ENCODE measurements around the gene CDH24. TPM values are rescaled to one million over a fixed set of nuclear protein-coding genes. Genes with fewer than 3 reads are reported as not detected.

Gene CDH24
- total RNA-seq, 1 experiment from 2014 or later, result 14.8 TPM

- ATAC-seq (no peak), DNase-seq (no peak)
- Histone ChIP-seq H3K27me3 (ENCODE audit: low read length) (no peaks in the 10 kb centered on the region), H3K9me3 (ENCODE audit: low read length) (no peaks in the 10 kb centered on the region), H3K27ac (ENCODE audit: low read length) (no peak overlapping the region), H3K36me3 (ENCODE audit: low read depth, low read length) (peaks cover 50% of the 10 kb centered on the region), H3K4me1 (ENCODE audit: insufficient read depth, low read length) (peaks cover 21% of the 10 kb centered on the region), H3K79me2 (ENCODE audit: low read length) (peaks cover 70% of the 10 kb centered on the region), H3K4me2 (ENCODE audit: low read length) (peak overlapping the region; percentile 96), H3K9me2 (replicated peaks; ENCODE audit: low read length) (no peaks in the 10 kb centered on the region), H4K20me1 (ENCODE audit: low read length) (peaks cover 29% of the 10 kb centered on the region), H2AFZ (ENCODE audit: low read length) (no peak overlapping the region), H3K4me3 (ENCODE audit: low read length) (peak overlapping the region; percentile 95), H3K9ac (ENCODE audit: low read length) (peak overlapping the region; percentile 96), H3F3A (ENCODE audit: low read length, unreplicated experiment) (no peaks in the 10 kb centered on the region)
- TF ChIP-seq EZH2 (IDR thresholded peaks at IDR 0.05; ENCODE audit: low read length, unreplicated experiment), result no peak
- no peak for TF ChIP-seq CTCF (conservative IDR thresholded peaks at IDR 0.05; ENCODE audit: low read depth, low read length)
- no peak for TF ChIP-seq EZH2phosphoT487 (IDR thresholded peaks at IDR 0.05; ENCODE audit: borderline replicate concordance, low read length)
- BruUV-seq (replicated peaks), result no TSS peak
- intact Hi-C loops (cut with micrococcal nuclease), result no loop called here
- CTCF ChIA-PET, result interaction anchor here (2.5 kb wide), 1 partner anchor 25 kb away, joined by 45 read pairs; no protein-coding TSS in a partner anchor
- POLR2A ChIA-PET (ENCODE audit: unreplicated experiment), result interaction anchor here (0.6 kb wide), 1 partner anchor 15 kb away, joined by 6 read pairs; no protein-coding TSS in a partner anchor
Observed at GRCh38 chr14:23093526-23093925, 36.2 kb upstream of the CDH24 start.

GRCh38 chr14:23093104-23093503, 35.8 kb upstream of the CDH24 start:
- Histone ChIP-seq H3K9me2 (replicated peaks; ENCODE audit: low read length) (no peaks in the 10 kb centered on the region), H3K9ac (ENCODE audit: low read length) (no peak overlapping the region), H3K9me3 (ENCODE audit: low read length) (no peaks in the 10 kb centered on the region), H3K27me3 (ENCODE audit: low read length) (no peaks in the 10 kb centered on the region), H3K4me1 (ENCODE audit: insufficient read depth, low read length) (peaks cover 21% of the 10 kb centered on the region), H2AFZ (ENCODE audit: low read length) (no peak overlapping the region), H3K36me3 (ENCODE audit: low read depth, low read length) (peaks cover 50% of the 10 kb centered on the region), H4K20me1 (ENCODE audit: low read length) (peaks cover 29% of the 10 kb centered on the region), H3F3A (ENCODE audit: low read length, unreplicated experiment) (no peaks in the 10 kb centered on the region), H3K4me2 (ENCODE audit: low read length) (peak overlapping the region; percentile 96), H3K4me3 (ENCODE audit: low read length) (peak overlapping the region; percentile 95), H3K79me2 (ENCODE audit: low read length) (peaks cover 66% of the 10 kb centered on the region), H3K27ac (ENCODE audit: low read length) (no peak overlapping the region)
- intact Hi-C loops (cut with micrococcal nuclease), result no loop called here
- POLR2A ChIA-PET (ENCODE audit: unreplicated experiment), result no interaction called here
- CTCF ChIA-PET, result no interaction called here
- TF ChIP-seq EZH2 (IDR thresholded peaks at IDR 0.05; ENCODE audit: low read length, unreplicated experiment), result no peak
- TF ChIP-seq CTCF (conservative IDR thresholded peaks at IDR 0.05; ENCODE audit: low read depth, low read length), result no peak
- no peak for TF ChIP-seq EZH2phosphoT487 (IDR thresholded peaks at IDR 0.05; ENCODE audit: borderline replicate concordance, low read length)
- ATAC-seq (no peak), DNase-seq (no peak)
- no TSS peak for BruUV-seq (replicated peaks)

- no peak overlapping the region for H2AFZ ChIP-seq (ENCODE audit: low read length)
- H3K9me2 ChIP-seq (replicated peaks; ENCODE audit: low read length), result no peaks in the 10 kb centered on the region
- peaks cover 14% of the 10 kb centered on the region for H3K4me1 ChIP-seq (ENCODE audit: insufficient read depth, low read length)
- no peaks in the 10 kb centered on the region for H3F3A ChIP-seq (ENCODE audit: low read length, unreplicated experiment)
- H3K36me3 ChIP-seq (ENCODE audit: low read depth, low read length), result peaks cover 55% of the 10 kb centered on the region
- H3K4me2 ChIP-seq (ENCODE audit: low read length), result no peak overlapping the region
- no peak overlapping the region for H3K9ac ChIP-seq (ENCODE audit: low read length)
- no peak for ATAC-seq
- H3K79me2 ChIP-seq (ENCODE audit: low read length), result peaks cover 54% of the 10 kb centered on the region
- no peak overlapping the region for H3K27ac ChIP-seq (ENCODE audit: low read length)
- BruUV-seq (replicated peaks), result no TSS peak
- no peaks in the 10 kb centered on the region for H3K9me3 ChIP-seq (ENCODE audit: low read length)
- CTCF ChIA-PET, result interaction anchor here (0.5 kb wide), 1 partner anchor 22 kb away, joined by 4 read pairs; no protein-coding TSS in a partner anchor
- H3K27me3 ChIP-seq (ENCODE audit: low read length), result no peaks in the 10 kb centered on the region
- TF ChIP-seq CTCF (conservative IDR thresholded peaks at IDR 0.05; ENCODE audit: low read depth, low read length) (no peak), EZH2phosphoT487 (IDR thresholded peaks at IDR 0.05; ENCODE audit: borderline replicate concordance, low read length) (no peak), EZH2 (IDR thresholded peaks at IDR 0.05; ENCODE audit: low read length, unreplicated experiment) (no peak)
- no peak overlapping the region for H3K4me3 ChIP-seq (ENCODE audit: low read length)
- intact Hi-C loops (cut with micrococcal nuclease), result no loop called here
- POLR2A ChIA-PET (ENCODE audit: unreplicated experiment), result no interaction called here
- peaks cover 18% of the 10 kb centered on the region for H4K20me1 ChIP-seq (ENCODE audit: low read length)
- no peak for DNase-seq
Observed at GRCh38 chr14:23091294-23092225, 34.2 kb upstream of the CDH24 start.

Measured in PC-3 (cell line).